GM23338 (cell line): ENCODE data around the gene DLG2. TPM values are rescaled to one million over a fixed set of nuclear protein-coding genes. Genes with fewer than 3 reads are reported as not detected.
"Not testable (repeated sequence)": the region's sequence is repeated elsewhere in the genome, so short reads cannot be mapped to it uniquely, and the experiment has no call there.

ENCODE experiments used
- ATAC-seq: fragments of 200-7000 bp; cut with Tn5 transposase; 3 replicates; pipeline ENCODE4 v1.9.1; 2020
- DNase-seq: peaks from one replicate; pipeline ENCODE4 v3.0.0-alpha.2; 2015; ENCODE audit warnings: low spot score
- H2AFZ ChIP-seq: fragments of 200-600 bp; sonication (generic); 2 replicates; pipeline ENCODE4 v1.8.0; 2016; ENCODE audit warnings: antibody characterized with exemption, mild to moderate bottlenecking, moderate library complexity
- H3F3A ChIP-seq: fragments of 200-600 bp; sonication (generic); replicated peaks from 2 replicates; pipeline ENCODE4 v1.8.0; 2017; ENCODE audit warnings: antibody characterized with exemption, mixed run types, low read depth
- H3K27ac ChIP-seq: fragments of 200-600 bp; sonication (generic); 2 replicates; pipeline ENCODE4 v1.6.1; 2016; ENCODE audit warnings: low read depth
- H3K27me3 ChIP-seq: fragments of 200-600 bp; sonication (generic); 2 replicates; pipeline ENCODE4 v1.8.0; 2016; ENCODE audit warnings: mild to moderate bottlenecking, mixed run types, moderate library complexity; ENCODE audit not compliant: insufficient read depth
- H3K36me3 ChIP-seq: fragments of 200-600 bp; sonication (generic); 2 replicates; pipeline ENCODE4 v1.8.0; 2016; ENCODE audit warnings: mild to moderate bottlenecking; ENCODE audit not compliant: insufficient read depth
- H3K4me1 ChIP-seq: fragments of 200-600 bp; sonication (generic); 2 replicates; pipeline ENCODE4 v1.8.0; 2016; ENCODE audit warnings: mild to moderate bottlenecking, moderate library complexity; ENCODE audit not compliant: insufficient read depth
- H3K4me2 ChIP-seq: fragments of 200-600 bp; sonication (generic); 2 replicates; pipeline ENCODE4 v1.7.1; 2017; ENCODE audit warnings: mixed run types
- H3K4me3 ChIP-seq: fragments of 200-600 bp; sonication (generic); 2 replicates; pipeline ENCODE4 v1.6.1; 2016; ENCODE audit warnings: mixed run types
- H3K79me2 ChIP-seq: fragments of 200-600 bp; sonication (generic); replicated peaks from 2 replicates; pipeline ENCODE4 v1.8.0; 2017; ENCODE audit warnings: mild to moderate bottlenecking; ENCODE audit not compliant: insufficient read depth
- H3K9me2 ChIP-seq: fragments of 200-600 bp; sonication (generic); 2 replicates; pipeline ENCODE4 v1.8.0; 2017; ENCODE audit not compliant: insufficient read depth
- H4K20me1 ChIP-seq: fragments of 200-600 bp; sonication (generic); replicated peaks from 2 replicates; pipeline ENCODE4 v1.8.0; 2017; ENCODE audit warnings: mild to moderate bottlenecking; ENCODE audit not compliant: insufficient read depth
- H3K27ac Mint-ChIP-seq: 2 replicates; pipeline ENCODE4 v1.8.0; 2020; ENCODE audit warnings: inconsistent platforms, mild to moderate bottlenecking, moderate library complexity, mixed read lengths
- H3K27me3 Mint-ChIP-seq: 3 replicates; pipeline ENCODE4 v1.8.0; 2022; ENCODE audit warnings: low read depth, mild to moderate bottlenecking, moderate library complexity, mixed read lengths, inconsistent platforms; ENCODE audit not compliant: insufficient read depth, poor library complexity
- H3K36me3 Mint-ChIP-seq: 3 replicates; pipeline ENCODE4 v1.8.0; 2021; ENCODE audit warnings: low read depth, mild to moderate bottlenecking, inconsistent platforms, moderate library complexity, mixed read lengths
- H3K4me1 Mint-ChIP-seq: 3 replicates; pipeline ENCODE4 v1.8.0; 2020; ENCODE audit warnings: mild to moderate bottlenecking, inconsistent platforms, mixed read lengths
- H3K4me3 Mint-ChIP-seq: 3 replicates; pipeline ENCODE4 v1.8.0; 2021; ENCODE audit warnings: moderate library complexity, mild to moderate bottlenecking, inconsistent platforms, mixed read lengths
- H3K9me3 Mint-ChIP-seq: 3 replicates; pipeline ENCODE4 v1.8.0; 2020; ENCODE audit warnings: moderate library complexity, mild to moderate bottlenecking, inconsistent platforms, mixed read lengths
- CREB1 ChIP-seq: fragments of 250-450 bp; sonication (Bioruptor Pico); IDR thresholded peaks from 2 replicates; pipeline ENCODE4 v1.5.0; 2020; ENCODE audit warnings: low read depth, mild to moderate bottlenecking, moderate library complexity
- EZH2 ChIP-seq: fragments of 200-600 bp; sonication (generic); IDR thresholded peaks from one replicate; pipeline ENCODE4 v1.8.0; 2017; ENCODE audit warnings: antibody characterized with exemption, mild to moderate bottlenecking, low read depth; ENCODE audit not compliant: unreplicated experiment
- EZH2phosphoT487 ChIP-seq: fragments of 200-600 bp; sonication (generic); IDR thresholded peaks from one replicate; pipeline ENCODE4 v1.8.1; 2018; ENCODE audit warnings: antibody characterized with exemption; ENCODE audit not compliant: unreplicated experiment
- JUNB ChIP-seq: IDR thresholded peaks from one replicate; pipeline ENCODE4 v1.6.1; 2016; ENCODE audit warnings: antibody characterized with exemption; ENCODE audit not compliant: unreplicated experiment
- NANOG ChIP-seq: IDR thresholded peaks from 2 replicates; pipeline ENCODE4 v1.6.1; 2016; ENCODE audit warnings: antibody characterized with exemption, borderline replicate concordance
- STAT1 ChIP-seq: IDR thresholded peaks from one replicate; pipeline ENCODE4 v1.6.1; 2016; ENCODE audit warnings: antibody characterized with exemption; ENCODE audit not compliant: unreplicated experiment
- ZNF114 ChIP-seq: fragments of 250-450 bp; sonication (Bioruptor Pico); IDR thresholded peaks from 2 replicates; pipeline ENCODE4 v1.5.0; 2020; ENCODE audit warnings: mild to moderate bottlenecking, moderate library complexity
- ZNF331 ChIP-seq: fragments of 250-450 bp; sonication (Bioruptor Pico); IDR thresholded peaks from 2 replicates; pipeline ENCODE4 v1.5.0; 2020; ENCODE audit warnings: low read depth, mild to moderate bottlenecking, moderate library complexity
- polyA plus RNA-seq: library from polyadenylated mRNA; unstranded; fragments of >200 nt; fragmentation: Nextera tagmentation; extraction: Ambion mirVana; gene quantifications from 2 replicates; pipeline ENCODE4 v1.2.1, GENCODE V29; 2016
- total RNA-seq: library from RNA; depleted of rRNA; stranded (reverse); fragments of >200 nt; shearing (Covaris generic); gene quantifications from 2 replicates; pipeline ENCODE4 v1.2.3, GENCODE V29; 2014
- TF ChIP-seq, protein P1 (sequence below), 2 experiments: fragments of 200-600 bp in 1 of 2; sonication (generic) in 1 of 2; conservative IDR thresholded peaks; 2 replicates each; pipeline versions ENCODE4 v1.5.1 to v1.6.1; 2016 to 2017; ENCODE audit warnings: antibody characterized with exemption in 2 of 2, low read depth in 2 of 2, mild to moderate bottlenecking in 2 of 2, moderate library complexity in 1 of 2
- TF ChIP-seq, protein P2 (sequence below): IDR thresholded peaks from 2 replicates; pipeline ENCODE4 v1.6.1; 2016; ENCODE audit warnings: antibody characterized with exemption
- TF ChIP-seq, protein P3 (sequence below): IDR thresholded peaks from one replicate; pipeline ENCODE4 v1.6.1; 2018; ENCODE audit warnings: antibody characterized with exemption; ENCODE audit not compliant: unreplicated experiment

Gene DLG2
- total and polyA plus RNA-seq, 2 experiments from 2014 or later, result 19.8 to 21.5 TPM

DNA sequence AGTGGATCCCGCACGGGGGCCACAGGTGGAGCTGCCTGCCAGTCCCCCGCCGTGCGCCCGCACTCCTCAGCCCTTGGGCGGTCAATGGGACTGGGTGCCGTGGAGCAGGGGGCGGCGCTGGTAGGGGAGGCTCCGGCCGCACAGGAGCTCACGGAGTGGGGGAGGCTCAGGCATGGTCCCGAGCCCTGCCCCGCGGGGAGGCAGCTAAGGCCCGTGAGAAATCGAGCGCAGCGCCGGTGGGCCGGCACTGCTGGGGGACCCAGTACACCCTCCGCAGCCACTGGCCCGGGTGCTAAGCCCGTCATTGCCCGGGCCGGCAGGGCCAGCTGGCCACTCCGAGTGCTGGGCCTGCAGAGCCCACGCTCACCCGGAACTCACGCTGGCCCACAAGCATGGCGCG, 1318.7 kb downstream of the DLG2 start:
- not testable (repeated sequence) for H3K27ac ChIP-seq, H3K4me1 Mint-ChIP-seq, H3F3A ChIP-seq, H2AFZ ChIP-seq, H3K4me2 ChIP-seq, DNase-seq, H3K9me3 Mint-ChIP-seq, H3K79me2 ChIP-seq, H3K36me3 ChIP-seq, H4K20me1 ChIP-seq, H3K4me1 ChIP-seq, H3K4me3 Mint-ChIP-seq, H3K27ac Mint-ChIP-seq, ATAC-seq, H3K36me3 Mint-ChIP-seq, H3K9me2 ChIP-seq, H3K27me3 Mint-ChIP-seq, H3K27me3 ChIP-seq, H3K4me3 ChIP-seq

DNA sequence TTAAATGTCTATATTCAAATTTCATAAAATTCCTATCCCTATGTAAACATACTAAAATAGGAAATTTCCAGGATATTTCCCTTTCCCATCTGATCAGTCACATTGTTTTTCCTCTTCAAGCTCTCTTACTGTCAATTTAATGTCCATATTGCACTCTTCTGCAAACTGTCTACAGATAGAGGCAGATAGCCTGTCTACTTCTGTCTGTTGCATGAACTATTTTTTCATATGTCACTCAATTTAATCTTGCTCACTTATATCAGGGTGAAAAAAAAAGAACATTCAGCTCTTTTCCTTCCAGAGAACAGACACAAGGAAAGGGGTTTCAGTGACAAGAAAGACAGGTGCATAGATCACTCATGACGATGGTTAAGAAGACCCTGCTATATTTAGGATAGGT, 1327.1 kb downstream of the DLG2 start:
- no peaks in the 10 kb centered on the region for H3K27me3 ChIP-seq
- Mint-ChIP-seq H3K4me1 (no peaks in the 10 kb centered on the region), H3K9me3 (no peaks in the 10 kb centered on the region), H3K4me3 (no peak overlapping the region), H3K27ac (no peak overlapping the region), H3K36me3 (no peaks in the 10 kb centered on the region), H3K27me3 (no peaks in the 10 kb centered on the region)
- H3K79me2 ChIP-seq, result no peaks in the 10 kb centered on the region
- ATAC-seq (no peak), DNase-seq (no peak)
- H3F3A ChIP-seq, result no peaks in the 10 kb centered on the region
- no peaks in the 10 kb centered on the region for H3K36me3 ChIP-seq
- H3K4me1 ChIP-seq, result no peaks in the 10 kb centered on the region
- H2AFZ ChIP-seq, result no peak overlapping the region
- H3K9me2 ChIP-seq, result no peaks in the 10 kb centered on the region
- H3K4me2 ChIP-seq, result no peak overlapping the region
- no peaks in the 10 kb centered on the region for H4K20me1 ChIP-seq
- H3K27ac ChIP-seq, result no peak overlapping the region
- H3K4me3 ChIP-seq, result no peak overlapping the region
- TF ChIP-seq JUNB, result no peak
- no peak for TF ChIP-seq ZNF114 (CRISPR knock-in tag)
- TF ChIP-seq, protein P1, sequence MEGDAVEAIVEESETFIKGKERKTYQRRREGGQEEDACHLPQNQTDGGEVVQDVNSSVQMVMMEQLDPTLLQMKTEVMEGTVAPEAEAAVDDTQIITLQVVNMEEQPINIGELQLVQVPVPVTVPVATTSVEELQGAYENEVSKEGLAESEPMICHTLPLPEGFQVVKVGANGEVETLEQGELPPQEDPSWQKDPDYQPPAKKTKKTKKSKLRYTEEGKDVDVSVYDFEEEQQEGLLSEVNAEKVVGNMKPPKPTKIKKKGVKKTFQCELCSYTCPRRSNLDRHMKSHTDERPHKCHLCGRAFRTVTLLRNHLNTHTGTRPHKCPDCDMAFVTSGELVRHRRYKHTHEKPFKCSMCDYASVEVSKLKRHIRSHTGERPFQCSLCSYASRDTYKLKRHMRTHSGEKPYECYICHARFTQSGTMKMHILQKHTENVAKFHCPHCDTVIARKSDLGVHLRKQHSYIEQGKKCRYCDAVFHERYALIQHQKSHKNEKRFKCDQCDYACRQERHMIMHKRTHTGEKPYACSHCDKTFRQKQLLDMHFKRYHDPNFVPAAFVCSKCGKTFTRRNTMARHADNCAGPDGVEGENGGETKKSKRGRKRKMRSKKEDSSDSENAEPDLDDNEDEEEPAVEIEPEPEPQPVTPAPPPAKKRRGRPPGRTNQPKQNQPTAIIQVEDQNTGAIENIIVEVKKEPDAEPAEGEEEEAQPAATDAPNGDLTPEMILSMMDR (conservative IDR thresholded peaks at IDR 0.05; ENCODE audit: low read depth in 2 of 2), result no peak
- no peak for TF ChIP-seq EZH2phosphoT487
- TF ChIP-seq EZH2, result no peak
- TF ChIP-seq ZNF331, result no peak
- TF ChIP-seq STAT1, result no peak
- TF ChIP-seq, protein P2, sequence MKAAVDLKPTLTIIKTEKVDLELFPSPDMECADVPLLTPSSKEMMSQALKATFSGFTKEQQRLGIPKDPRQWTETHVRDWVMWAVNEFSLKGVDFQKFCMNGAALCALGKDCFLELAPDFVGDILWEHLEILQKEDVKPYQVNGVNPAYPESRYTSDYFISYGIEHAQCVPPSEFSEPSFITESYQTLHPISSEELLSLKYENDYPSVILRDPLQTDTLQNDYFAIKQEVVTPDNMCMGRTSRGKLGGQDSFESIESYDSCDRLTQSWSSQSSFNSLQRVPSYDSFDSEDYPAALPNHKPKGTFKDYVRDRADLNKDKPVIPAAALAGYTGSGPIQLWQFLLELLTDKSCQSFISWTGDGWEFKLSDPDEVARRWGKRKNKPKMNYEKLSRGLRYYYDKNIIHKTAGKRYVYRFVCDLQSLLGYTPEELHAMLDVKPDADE, result no peak
- TF ChIP-seq, protein P3, sequence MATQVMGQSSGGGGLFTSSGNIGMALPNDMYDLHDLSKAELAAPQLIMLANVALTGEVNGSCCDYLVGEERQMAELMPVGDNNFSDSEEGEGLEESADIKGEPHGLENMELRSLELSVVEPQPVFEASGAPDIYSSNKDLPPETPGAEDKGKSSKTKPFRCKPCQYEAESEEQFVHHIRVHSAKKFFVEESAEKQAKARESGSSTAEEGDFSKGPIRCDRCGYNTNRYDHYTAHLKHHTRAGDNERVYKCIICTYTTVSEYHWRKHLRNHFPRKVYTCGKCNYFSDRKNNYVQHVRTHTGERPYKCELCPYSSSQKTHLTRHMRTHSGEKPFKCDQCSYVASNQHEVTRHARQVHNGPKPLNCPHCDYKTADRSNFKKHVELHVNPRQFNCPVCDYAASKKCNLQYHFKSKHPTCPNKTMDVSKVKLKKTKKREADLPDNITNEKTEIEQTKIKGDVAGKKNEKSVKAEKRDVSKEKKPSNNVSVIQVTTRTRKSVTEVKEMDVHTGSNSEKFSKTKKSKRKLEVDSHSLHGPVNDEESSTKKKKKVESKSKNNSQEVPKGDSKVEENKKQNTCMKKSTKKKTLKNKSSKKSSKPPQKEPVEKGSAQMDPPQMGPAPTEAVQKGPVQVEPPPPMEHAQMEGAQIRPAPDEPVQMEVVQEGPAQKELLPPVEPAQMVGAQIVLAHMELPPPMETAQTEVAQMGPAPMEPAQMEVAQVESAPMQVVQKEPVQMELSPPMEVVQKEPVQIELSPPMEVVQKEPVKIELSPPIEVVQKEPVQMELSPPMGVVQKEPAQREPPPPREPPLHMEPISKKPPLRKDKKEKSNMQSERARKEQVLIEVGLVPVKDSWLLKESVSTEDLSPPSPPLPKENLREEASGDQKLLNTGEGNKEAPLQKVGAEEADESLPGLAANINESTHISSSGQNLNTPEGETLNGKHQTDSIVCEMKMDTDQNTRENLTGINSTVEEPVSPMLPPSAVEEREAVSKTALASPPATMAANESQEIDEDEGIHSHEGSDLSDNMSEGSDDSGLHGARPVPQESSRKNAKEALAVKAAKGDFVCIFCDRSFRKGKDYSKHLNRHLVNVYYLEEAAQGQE, result no peak
- TF ChIP-seq CREB1, result no peak
- TF ChIP-seq NANOG, result no peak
